NCI-H524 treated with DMSO at 0.1 percent for 48 hours (cell line): ENCODE results near the gene PCLO.
"Not testable (repeated sequence)": the region's sequence is repeated elsewhere in the genome, so short reads cannot be mapped to it uniquely, and the experiment has no call there.

ENCODE experiments used
- DNase-seq: peaks from one replicate; lab custom pipeline; 2025; lab: John Stamatoyannopoulos, UW

The PCLO gene

GRCh38 chr7:83141927-83142326 is 20.8 kb downstream of the PCLO start:
- no peak for DNase-seq

GRCh38 chr7:83130623-83131545 is 31.8 kb downstream of the PCLO start:
- DNase-seq = no peak

- DNase-seq = no peak
Measured at GRCh38 chr7:83130191-83130590, 32.5 kb downstream of the PCLO start.

- DNase-seq = no peak
Measured at GRCh38 chr7:83119494-83119893, 43.2 kb downstream of the PCLO start.

- DNase-seq = no peak
Measured at GRCh38 chr7:83119026-83119382, 43.7 kb downstream of the PCLO start.

- no peak for DNase-seq
Measured at GRCh38 chr7:83118347-83119025, 44.2 kb downstream of the PCLO start.

- DNase-seq = no peak
Measured at GRCh38 chr7:83117466-83117865, 45.2 kb downstream of the PCLO start.

- DNase-seq = no peak
Measured at GRCh38 chr7:83111391-83111790, 51.3 kb downstream of the PCLO start.

- no peak for DNase-seq
Measured at GRCh38 chr7:83109352-83109751, 53.3 kb downstream of the PCLO start.

- peak; percentile 38 for DNase-seq
Measured at GRCh38 chr7:83105948-83106347, 56.7 kb downstream of the PCLO start.

- no peak for DNase-seq
Measured at GRCh38 chr7:83105063-83105462, 57.6 kb downstream of the PCLO start.

- DNase-seq = no peak
Measured at GRCh38 chr7:83101530-83101929, 61.2 kb downstream of the PCLO start.

GRCh38 chr7:83096065-83096580 is 66.6 kb downstream of the PCLO start:
- no peak for DNase-seq

GRCh38 chr7:83085299-83085698 is 77.4 kb downstream of the PCLO start:
- DNase-seq = no peak

- DNase-seq = not testable (repeated sequence)
Measured at GRCh38 chr7:83079879-83080278, 82.8 kb downstream of the PCLO start.

GRCh38 chr7:83077328-83077727 is 85.4 kb downstream of the PCLO start:
- DNase-seq = no peak

- no peak for DNase-seq
Measured at GRCh38 chr7:83072576-83073517, 89.8 kb downstream of the PCLO start.

- DNase-seq = no peak
Measured at GRCh38 chr7:83065714-83066113, 97.0 kb downstream of the PCLO start.

- peak; percentile 16 for DNase-seq
Measured at GRCh38 chr7:83060218-83060617, 102.5 kb downstream of the PCLO start.

- DNase-seq = no peak
Measured at GRCh38 chr7:83058667-83059066, 104.0 kb downstream of the PCLO start.

- no peak for DNase-seq
Measured at GRCh38 chr7:83055197-83055596, 107.5 kb downstream of the PCLO start.

- DNase-seq = no peak
Measured at GRCh38 chr7:83054472-83054871, 108.2 kb downstream of the PCLO start.
